HL-60 (cell line): ENCODE data around the gene TMEM120B.

Source experiments
- CTCF ChIP-seq: IDR thresholded peaks from one replicate; pipeline ENCODE4 v1.5.1; 2011; ENCODE audit warnings: low read length, control low read depth, inconsistent platforms; ENCODE audit not compliant: insufficient read depth
- GABPA ChIP-seq: IDR thresholded peaks from 2 replicates; pipeline ENCODE4 v1.6.1; 2012; ENCODE audit warnings: low read depth
- POLR2AphosphoS5 ChIP-seq: IDR thresholded peaks from 2 replicates; pipeline ENCODE4 v1.6.1; 2012; ENCODE audit warnings: low read depth
- REST ChIP-seq: IDR thresholded peaks from 2 replicates; pipeline ENCODE4 v1.6.1; 2012; ENCODE audit warnings: low read depth; ENCODE audit not compliant: insufficient replicate concordance

- no peak for TF ChIP-seq POLR2AphosphoS5
- no peak for TF ChIP-seq CTCF
- TF ChIP-seq GABPA: no peak
- no peak for TF ChIP-seq REST
Measured at GRCh38 chr12:121786440-121786825, 73.9 kb downstream of the TMEM120B start.
